GM19328 (cell line): ENCODE measurements around the gene TCP11L2.
"Not testable (repeated sequence)": the region's sequence is repeated elsewhere in the genome, so short reads cannot be mapped to it uniquely, and the experiment has no call there.

ENCODE experiments used
- ATAC-seq: cut with Tn5 transposase; IDR thresholded peaks from one replicate; pipeline ENCODE4 v1.9.1; 2021; ENCODE audit warnings: mild to moderate bottlenecking, moderate library complexity; ENCODE audit not compliant: unreplicated experiment

TCP11L2 gene

GRCh38 chr12:106304797-106305196 is 2.3 kb downstream of the TCP11L2 start:
- ATAC-seq = no peak

GRCh38 chr12:106305376-106305775 is 2.8 kb downstream of the TCP11L2 start:
- ATAC-seq = no peak

GRCh38 chr12:106307181-106307580 is 4.6 kb downstream of the TCP11L2 start:
- ATAC-seq = no peak

- ATAC-seq = no peak
Measured at GRCh38 chr12:106308121-106308520, 5.6 kb downstream of the TCP11L2 start.

GRCh38 chr12:106308611-106309010 is 6.1 kb downstream of the TCP11L2 start:
- ATAC-seq = no peak

GRCh38 chr12:106309671-106310505 is 7.4 kb downstream of the TCP11L2 start:
- ATAC-seq = no peak

- no peak for ATAC-seq
Measured at GRCh38 chr12:106310687-106311086, 8.2 kb downstream of the TCP11L2 start.

GRCh38 chr12:106311139-106311538 is 8.6 kb downstream of the TCP11L2 start:
- no peak for ATAC-seq

- ATAC-seq = not testable (repeated sequence)
Measured at GRCh38 chr12:106313413-106313812, 10.9 kb downstream of the TCP11L2 start.

- ATAC-seq = no peak
Measured at GRCh38 chr12:106315523-106315922, 13.0 kb downstream of the TCP11L2 start.

GRCh38 chr12:106317406-106318082 is 15.0 kb downstream of the TCP11L2 start:
- no peak for ATAC-seq

- ATAC-seq = no peak
Measured at GRCh38 chr12:106321139-106321850, 18.8 kb downstream of the TCP11L2 start.

- no peak for ATAC-seq
Measured at GRCh38 chr12:106323537-106323936, 21.0 kb downstream of the TCP11L2 start.

GRCh38 chr12:106327309-106327869 is 24.9 kb downstream of the TCP11L2 start:
- no peak for ATAC-seq

- ATAC-seq = no peak
Measured at GRCh38 chr12:106328735-106329134, 26.2 kb downstream of the TCP11L2 start.

- no peak for ATAC-seq
Measured at GRCh38 chr12:106329231-106329982, 26.9 kb downstream of the TCP11L2 start.

GRCh38 chr12:106331599-106331998 is 29.1 kb downstream of the TCP11L2 start:
- ATAC-seq = no peak

GRCh38 chr12:106332536-106332935 is 30.0 kb downstream of the TCP11L2 start:
- no peak for ATAC-seq

GRCh38 chr12:106333010-106333409 is 30.5 kb downstream of the TCP11L2 start:
- ATAC-seq = no peak

GRCh38 chr12:106333756-106334155 is 31.2 kb downstream of the TCP11L2 start:
- ATAC-seq = no peak
